GM21447 (cell line): ENCODE measurements around the gene SYT2.
"Not testable (repeated sequence)": the region's sequence is repeated elsewhere in the genome, so short reads cannot be mapped to it uniquely, and the experiment has no call there.

Experiments used
- ATAC-seq: cut with Tn5 transposase; IDR thresholded peaks from one replicate; pipeline ENCODE4 v1.9.1; 2021; ENCODE audit not compliant: unreplicated experiment

SYT2 gene

DNA sequence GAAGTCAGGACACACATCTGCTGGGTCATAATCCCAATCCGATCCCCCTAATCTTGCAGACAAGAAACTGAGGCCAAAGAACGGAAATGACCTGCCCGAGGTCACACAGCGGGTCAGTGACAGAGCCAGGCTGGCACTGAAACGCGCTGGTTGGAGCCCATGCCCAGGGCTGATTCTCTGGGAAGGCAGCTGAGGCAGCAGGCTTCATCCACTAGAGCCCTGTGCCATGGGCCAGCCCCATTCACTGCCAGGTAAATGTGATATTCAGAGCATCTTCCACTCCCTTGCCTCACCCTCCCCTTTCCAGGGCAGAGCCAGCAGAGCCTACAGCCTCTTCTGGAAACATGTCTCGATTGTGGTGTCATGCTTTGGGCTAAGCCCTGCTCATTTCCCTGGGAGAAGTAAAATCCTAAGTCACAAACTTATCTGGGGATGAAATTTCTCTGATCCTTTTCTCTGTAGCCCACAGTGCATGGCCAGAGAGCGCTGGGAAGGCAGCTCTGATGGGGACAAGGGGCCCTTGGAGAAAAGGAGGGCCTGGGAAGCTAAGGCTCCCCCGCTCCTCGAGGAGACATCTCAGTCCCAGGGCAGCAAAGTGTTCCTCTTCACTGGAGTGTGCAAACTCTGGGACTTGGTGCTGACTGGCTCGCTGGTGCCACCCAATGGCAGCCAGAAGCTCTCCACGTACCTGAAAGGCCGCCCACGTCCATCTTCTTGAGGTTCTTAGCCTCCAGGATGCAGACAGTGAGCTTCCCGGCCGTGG, 110.4 kb downstream of the SYT2 start:
- no peak for ATAC-seq

DNA sequence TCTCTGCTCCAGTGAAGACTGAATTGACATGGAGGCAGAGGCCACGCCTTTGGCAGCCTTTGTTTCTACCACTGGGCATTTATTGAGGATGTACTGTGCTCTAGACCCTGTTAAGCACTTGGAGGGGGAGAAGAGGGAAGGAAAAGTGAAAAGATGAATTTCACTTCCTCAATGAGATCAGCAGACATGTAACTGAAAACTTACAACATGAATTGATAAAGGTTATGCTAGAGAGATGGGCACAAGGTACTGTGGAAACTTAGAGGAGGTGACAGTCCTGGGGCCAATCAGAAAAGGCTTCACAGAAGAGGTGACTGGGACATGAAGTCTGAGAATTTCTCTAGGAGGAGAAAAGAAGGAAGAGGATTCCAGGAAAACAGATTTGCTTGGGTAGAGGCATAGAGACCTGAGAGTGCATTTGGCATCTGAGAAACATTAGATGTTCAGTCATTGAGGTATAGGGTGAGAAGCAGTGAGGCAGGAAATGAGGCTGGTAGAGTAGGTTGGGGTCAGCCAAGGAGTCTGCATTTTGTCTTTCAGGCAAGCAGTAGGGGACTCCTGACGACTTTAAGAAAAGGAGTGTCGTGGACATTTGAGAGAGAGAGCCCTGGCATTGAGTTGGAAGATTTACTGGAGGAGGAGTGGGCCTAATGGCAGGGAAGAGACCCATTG, 113.0 kb downstream of the SYT2 start:
- ATAC-seq: no peak

DNA sequence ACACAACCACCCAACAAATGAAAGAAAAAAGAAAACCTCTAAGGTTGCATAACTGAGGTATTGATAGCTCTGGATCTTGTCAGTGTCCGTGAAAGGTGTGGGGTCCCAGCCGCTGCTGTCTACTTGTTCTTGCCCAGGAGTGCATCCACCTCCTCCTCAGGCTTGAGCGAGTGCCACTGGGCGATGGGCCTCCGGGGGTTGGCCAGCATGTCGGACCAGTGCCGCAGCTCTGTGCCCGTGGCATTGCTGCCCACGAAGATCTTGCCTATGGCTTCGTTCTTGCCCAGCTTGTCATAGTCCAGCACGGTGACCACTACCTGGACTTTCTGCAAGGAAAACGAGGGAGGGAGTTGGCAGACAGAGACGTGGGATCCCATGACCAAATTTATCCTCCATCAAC, 113.6 kb downstream of the SYT2 start:
- ATAC-seq: no peak

GRCh38 chr1:202593845-202594244, 116.4 kb downstream of the SYT2 start:
- ATAC-seq: no peak

DNA sequence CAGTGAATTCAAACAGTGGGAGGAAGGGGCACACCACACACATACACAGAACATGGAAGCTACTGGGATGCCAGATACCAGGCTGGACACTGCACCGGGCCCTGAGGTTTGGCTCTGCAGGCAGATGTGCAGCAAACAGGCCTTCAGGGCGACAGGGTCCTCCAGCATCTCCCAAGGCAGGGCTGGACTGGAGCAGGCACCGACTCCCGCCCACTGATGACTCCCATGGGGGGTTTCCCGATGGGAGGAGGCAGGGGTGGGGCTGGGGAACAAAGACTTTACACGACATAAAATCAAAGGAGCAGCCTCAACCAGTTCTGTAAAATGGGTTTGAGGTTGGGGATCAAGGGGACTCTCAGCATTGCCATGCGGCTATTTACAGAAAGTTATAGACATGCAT, 118.1 kb downstream of the SYT2 start:
- ATAC-seq: no peak

- ATAC-seq: no peak
Observed at GRCh38 chr1:202591515-202591914, 118.7 kb downstream of the SYT2 start.

DNA sequence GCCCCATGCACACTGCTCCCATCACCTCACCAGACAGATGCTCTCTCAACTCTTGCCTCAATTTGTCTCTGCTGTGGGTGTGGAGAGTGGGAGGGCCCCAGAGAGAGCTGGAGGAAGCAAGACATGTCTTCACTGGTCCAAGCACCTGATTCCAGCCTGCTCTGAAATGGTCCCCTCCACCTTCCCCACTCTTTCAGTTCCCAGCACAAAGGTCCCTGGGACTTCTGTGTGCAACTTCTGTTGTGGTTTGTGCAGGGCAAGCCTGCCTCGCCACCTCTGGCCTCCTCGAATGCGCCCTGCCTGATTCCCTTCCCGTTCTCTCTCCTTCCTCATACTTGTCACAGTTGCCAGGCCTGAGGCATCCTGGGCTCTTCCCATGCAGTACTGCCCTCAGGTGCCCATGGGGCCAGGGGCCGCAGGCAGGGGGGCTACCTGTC, 119.3 kb downstream of the SYT2 start:
- ATAC-seq: no peak

GRCh38 chr1:202590126-202590525, 120.1 kb downstream of the SYT2 start:
- ATAC-seq: no peak

DNA sequence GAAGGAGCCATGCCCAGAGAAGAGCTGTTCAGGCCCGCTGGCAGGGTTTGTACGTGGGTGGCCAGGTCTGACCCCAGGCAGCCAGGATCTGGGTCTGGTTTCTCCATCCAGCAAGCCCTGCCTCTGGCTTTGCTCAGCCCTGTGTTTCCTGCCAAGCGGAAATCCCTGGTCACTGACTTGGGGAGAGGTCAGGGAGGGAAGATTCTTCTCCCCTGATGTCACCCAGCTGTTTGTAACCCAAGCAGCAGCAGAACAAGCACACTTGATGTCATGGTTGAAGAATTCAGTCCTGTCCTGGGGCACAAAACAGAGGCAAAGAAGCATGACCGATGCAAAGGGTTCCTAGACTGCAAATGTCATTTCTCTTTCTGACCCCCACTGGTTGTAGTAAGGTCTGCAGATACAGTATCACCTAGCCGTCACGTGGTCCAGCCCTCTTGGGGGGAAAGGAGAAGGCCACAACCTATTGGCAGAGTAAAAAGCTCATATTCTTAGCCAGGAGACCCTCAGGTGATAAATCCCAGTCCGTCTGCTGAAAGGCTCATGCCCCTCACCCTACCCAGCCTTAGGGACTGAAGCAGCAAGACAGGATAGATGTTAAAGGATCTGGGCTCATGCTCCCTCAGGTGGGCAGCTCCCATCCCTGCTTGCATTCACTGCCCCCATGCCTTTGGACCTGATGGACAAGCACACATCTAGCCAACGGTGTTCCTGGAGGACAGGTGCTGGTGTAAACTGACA, 120.9 kb downstream of the SYT2 start:
- ATAC-seq: no peak

DNA sequence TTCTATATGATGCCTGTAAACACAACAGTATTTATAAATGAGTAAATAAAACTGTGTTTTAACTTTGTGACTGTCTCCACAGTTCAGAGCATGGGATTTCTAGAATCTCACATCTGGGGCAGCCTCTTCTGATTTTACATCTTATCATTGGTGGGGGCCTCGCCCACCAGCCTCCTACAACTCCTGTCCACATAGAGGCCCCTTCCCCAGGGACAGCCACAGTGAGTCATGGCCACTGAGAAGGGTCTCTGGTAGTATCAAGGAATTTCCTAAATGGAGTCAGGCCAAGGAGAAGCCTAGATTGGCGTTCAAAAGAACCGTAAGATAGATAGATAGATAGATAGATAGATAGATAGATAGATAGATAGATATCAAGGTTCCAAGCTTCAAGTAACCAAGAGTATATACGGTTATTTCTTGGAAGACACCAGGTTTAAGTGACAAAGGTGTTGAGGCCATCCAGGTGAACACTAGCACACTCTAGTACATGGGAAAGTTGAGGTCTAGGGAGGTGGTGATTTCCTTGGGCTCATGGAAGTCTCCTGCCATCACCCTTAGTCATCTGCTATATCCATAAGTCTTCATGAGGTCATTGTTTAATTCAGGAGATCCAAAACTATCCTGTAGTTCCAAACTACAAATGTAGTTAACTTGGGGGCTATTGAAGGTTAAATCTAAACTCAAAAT, 121.6 kb downstream of the SYT2 start:
- no peak for ATAC-seq

DNA sequence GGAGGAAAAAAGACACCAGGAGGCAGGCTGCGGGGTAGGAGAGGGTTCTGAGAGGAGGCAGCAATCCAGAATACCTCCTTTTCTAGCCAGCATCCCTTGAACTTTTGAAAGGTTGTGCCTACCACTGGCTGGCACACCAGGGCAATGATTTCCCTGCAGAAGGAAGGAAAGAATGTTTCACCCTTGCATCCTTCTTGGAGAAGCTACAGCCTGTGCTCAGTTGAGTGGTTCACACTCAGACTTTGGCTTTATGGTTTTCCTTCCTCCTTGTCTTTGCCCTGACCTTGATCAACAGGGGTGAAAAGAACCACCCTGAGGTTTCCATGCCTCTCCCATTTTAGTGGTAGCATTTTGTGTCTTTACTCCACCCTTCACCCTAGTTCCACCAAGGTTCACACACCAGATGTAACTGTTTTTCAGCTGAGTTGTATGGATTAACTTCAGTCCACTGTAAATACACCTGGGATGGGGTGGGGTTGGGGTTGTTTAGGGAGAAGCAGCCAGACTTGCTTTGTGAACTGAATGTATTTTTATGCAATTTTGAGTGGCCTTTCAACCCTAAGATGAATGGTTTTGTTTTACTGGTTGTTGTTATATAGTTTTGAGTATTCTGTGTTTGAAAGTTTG, 122.3 kb downstream of the SYT2 start:
- no peak for ATAC-seq

DNA sequence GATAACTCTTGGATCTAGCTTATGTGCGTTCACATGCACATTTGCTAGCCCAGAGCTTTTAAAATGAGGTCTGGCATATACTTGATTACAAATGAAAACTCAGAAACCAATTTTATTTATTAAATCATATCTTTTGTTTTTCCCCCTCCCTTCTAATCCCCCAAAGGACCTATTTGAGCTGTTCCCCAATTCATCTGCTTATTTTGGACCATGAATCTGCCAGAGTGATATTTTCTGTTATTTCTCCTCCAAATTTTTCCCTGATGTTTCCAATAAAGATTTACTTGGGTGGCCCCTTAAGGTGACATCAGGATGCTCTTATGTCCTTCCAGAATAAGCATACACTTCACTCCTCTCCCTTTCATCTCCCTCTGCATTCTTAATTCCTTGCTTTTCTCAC, 123.4 kb downstream of the SYT2 start:
- ATAC-seq: no peak

GRCh38 chr1:202586018-202586821, 124.0 kb downstream of the SYT2 start:
- no peak for ATAC-seq

- ATAC-seq: no peak
Observed at GRCh38 chr1:202585590-202585933, 124.7 kb downstream of the SYT2 start.

GRCh38 chr1:202584707-202585589, 125.3 kb downstream of the SYT2 start:
- ATAC-seq: no peak

GRCh38 chr1:202582350-202582749, 127.9 kb downstream of the SYT2 start:
- ATAC-seq: not testable (repeated sequence)

GRCh38 chr1:202580619-202581018, 129.6 kb downstream of the SYT2 start:
- ATAC-seq: no peak

DNA sequence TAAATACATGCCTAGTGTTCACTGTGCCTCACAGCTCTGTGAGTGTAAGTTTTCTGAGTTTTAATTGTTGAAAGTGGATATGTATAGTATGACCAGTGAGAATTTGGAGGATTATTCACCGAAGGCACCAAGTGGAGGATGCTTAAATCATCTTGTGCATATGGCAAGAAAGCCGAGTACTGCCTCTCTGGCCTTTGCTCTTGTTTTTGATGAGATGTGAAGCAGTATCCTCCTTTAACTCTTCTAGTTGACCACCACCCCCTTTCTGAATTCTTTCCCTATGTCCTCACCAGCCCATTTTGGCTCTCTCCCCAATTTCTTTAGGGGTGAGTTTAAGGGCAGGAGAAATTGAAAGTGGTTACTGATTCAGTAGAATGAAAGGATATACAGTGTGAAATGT, 130.4 kb downstream of the SYT2 start:
- no peak for ATAC-seq

DNA sequence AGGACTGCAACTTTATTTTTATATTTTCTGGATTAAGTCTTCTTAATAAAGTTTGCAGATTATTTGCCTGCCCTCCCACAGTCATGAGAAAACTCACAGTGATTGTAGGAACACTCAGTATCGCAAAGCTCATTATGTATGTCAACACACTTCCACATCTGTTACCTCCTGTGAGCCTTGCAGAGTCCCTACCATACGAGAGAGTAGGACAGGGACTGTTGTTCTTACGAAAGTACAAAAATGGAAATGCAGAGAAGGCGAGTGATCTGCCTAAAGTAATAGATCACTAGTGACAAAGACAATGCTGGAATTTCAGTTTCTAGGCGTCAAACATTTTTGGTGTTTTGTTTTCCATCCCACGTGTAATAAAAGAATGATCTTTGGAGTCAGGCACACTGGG, 131.7 kb downstream of the SYT2 start:
- ATAC-seq: no peak
